Uterus (tissue), 2 donors: ENCODE results near the gene LYZ.

Experiments used
- CTCF ChIP-seq, 4 experiments: fragments of 200-600 bp in 2 of 4; fragments of 450-650 bp in 2 of 4; sonication (generic) in 2 of 4; IDR thresholded peaks; one replicate each; pipeline ENCODE4 v1.5.1; 2016 to 2019; ENCODE audit warnings: antibody characterized with exemption in 4 of 4, mild to moderate bottlenecking in 2 of 4, moderate library complexity in 1 of 4
- POLR2A ChIP-seq, 2 donors: fragments of 450-650 bp; IDR thresholded peaks; one replicate each; pipeline ENCODE4 v1.6.1; 2016; ENCODE audit warnings: antibody characterized with exemption in 2 of 2, mild to moderate bottlenecking in 1 of 2, moderate library complexity in 1 of 2

- TF ChIP-seq CTCF (IDR thresholded peaks at IDR 0.05) (no peak), POLR2A (IDR thresholded peaks at IDR 0.05) (no peak)
Measured at GRCh38 chr12:69324797-69325466, 23.2 kb upstream of the LYZ start.
